OCI-LY7 (cell line): ENCODE results near the gene MIGA1.

Source experiments
- CTCF ChIP-seq: fragments of 200-600 bp; sonication (generic); conservative IDR thresholded peaks from 2 replicates; pipeline ENCODE4 v1.5.1; 2014; ENCODE audit warnings: mild to moderate bottlenecking, antibody characterized with exemption, low read length, moderate library complexity, mixed read lengths
- EZH2phosphoT487 ChIP-seq: fragments of 200-600 bp; sonication (generic); IDR thresholded peaks from 2 replicates; pipeline ENCODE4 v1.6.1; 2018; ENCODE audit warnings: low read depth, borderline replicate concordance, mild to moderate bottlenecking, mixed run types, antibody characterized with exemption, low read length, moderate library complexity, mixed read lengths

- TF ChIP-seq CTCF (no peak), EZH2phosphoT487 (no peak)
These were observed 51.5 kb downstream of the MIGA1 start for GRCh38 chr1:77830946-77831345.
